Activated naive CD4-positive, alpha-beta T cell treated with anti-CD3 and anti-CD28 coated beads, Interleukin-2, amount 50 U/mL, for 72 hours (primary cell): Measurements from ENCODE around the gene KYNU. TPM values are rescaled to one million over a fixed set of nuclear protein-coding genes. Genes with fewer than 3 reads are reported as not detected.
"Not testable (repeated sequence)": the region's sequence is repeated elsewhere in the genome, so short reads cannot be mapped to it uniquely, and the experiment has no call there.

Experiments
- ATAC-seq, 2 donors: fragments of 150-1000 bp; cut with Tn5 transposase; 2 replicates each; pipeline ENCODE4 v1.10.0; 2021; ENCODE audit warnings: mild to moderate bottlenecking in 2 of 2, moderate library complexity in 2 of 2
- DNase-seq, 2 donors: peaks; one replicate each; pipeline ENCODE4 v3.0.0; 2021 to 2022; ENCODE audit warnings: low spot score in 2 of 2
- H3K27ac Mint-ChIP-seq, 2 donors: one replicate each; pipeline ENCODE4 v1.8.0; 2022; ENCODE audit warnings: mild to moderate bottlenecking in 2 of 2, mixed read lengths in 2 of 2
- H3K36me3 Mint-ChIP-seq, 2 donors: one replicate each; pipeline ENCODE4 v1.8.0; 2022; ENCODE audit warnings: mixed read lengths in 2 of 2
- H3K9me3 Mint-ChIP-seq, 2 donors: one replicate each; pipeline ENCODE4 v1.8.0; 2022; ENCODE audit warnings: mixed read lengths in 2 of 2
- total RNA-seq, 2 donors: library from RNA; stranded (reverse); gene quantifications; one replicate each; pipeline ENCODE4 v1.2.3, GENCODE V29; 2022

KYNU gene
- total RNA-seq, 2 donors from 2014 or later, result not detected

DNA sequence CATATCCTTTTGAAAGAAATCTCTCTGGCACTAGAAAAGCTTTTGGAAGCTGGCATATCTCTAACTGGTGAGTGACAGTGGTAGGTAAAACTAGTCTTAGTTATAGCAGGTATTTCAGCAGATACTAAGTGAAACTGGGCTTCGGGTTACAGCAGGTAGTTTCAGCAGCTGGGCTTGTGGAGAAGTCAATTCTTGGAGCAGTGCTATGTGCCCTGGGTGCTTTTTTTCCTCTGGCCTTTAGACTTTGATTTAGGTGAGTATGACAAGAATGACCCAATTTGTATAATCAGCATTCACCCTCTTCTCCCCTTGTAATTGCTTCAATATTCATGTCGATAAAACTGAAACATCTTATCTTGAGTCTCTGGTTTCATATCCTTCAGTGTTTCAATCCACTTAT is 123.1 kb downstream of the KYNU start:
- H3K27ac Mint-ChIP-seq, result no peak overlapping the region
- no peak for ATAC-seq
- no peak for DNase-seq
- H3K36me3 Mint-ChIP-seq, result peaks cover 0 to under 1% of the 10 kb centered on the region in 2 donors
- peaks cover 0 to under 1% of the 10 kb centered on the region in 2 donors for H3K9me3 Mint-ChIP-seq

- Mint-ChIP-seq H3K27ac (no peak overlapping the region), H3K9me3 (peaks cover 0 to 4% of the 10 kb centered on the region in 2 donors), H3K36me3 (peaks cover 0 to 5% of the 10 kb centered on the region in 2 donors)
- no peak for ATAC-seq
- no peak for DNase-seq
Observed at GRCh38 chr2:143001501-143001900, 124.0 kb downstream of the KYNU start.

GRCh38 chr2:143015656-143016055 is 138.2 kb downstream of the KYNU start:
- Mint-ChIP-seq H3K27ac (no peak overlapping the region), H3K9me3 (no peaks in the 10 kb centered on the region), H3K36me3 (no peaks in the 10 kb centered on the region)
- ATAC-seq (no peak), DNase-seq (no peak)

DNA sequence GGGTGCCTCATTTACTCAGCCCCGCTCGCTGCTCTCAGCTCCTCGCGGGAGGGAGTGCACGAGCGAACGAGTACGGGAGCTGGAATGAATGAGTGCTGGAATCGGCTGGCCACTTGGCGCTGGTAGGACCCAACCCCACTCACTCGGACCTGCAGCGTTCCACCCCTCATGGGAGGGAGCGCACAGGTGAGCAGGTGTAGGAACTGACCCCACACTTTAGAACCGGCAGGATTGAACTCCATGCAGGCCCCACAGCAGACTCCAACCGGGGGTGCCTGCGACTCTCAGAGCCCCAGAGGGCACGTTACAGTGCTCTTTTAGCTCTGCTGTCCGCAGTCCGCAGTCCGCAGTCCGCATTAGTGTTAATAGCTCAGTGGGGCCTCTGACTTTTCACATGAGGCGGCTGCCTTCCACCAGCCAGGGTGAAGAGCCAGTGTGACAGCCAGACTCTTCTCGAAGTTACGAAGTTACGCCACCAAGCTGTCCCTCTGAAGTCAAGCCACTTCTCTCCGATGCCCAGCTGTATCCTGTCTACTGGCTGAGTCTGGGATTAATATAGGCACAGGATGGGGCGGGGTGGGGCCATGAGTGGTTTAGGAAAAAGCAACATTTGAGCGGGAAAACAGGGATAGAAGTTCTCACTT is 149.1 kb downstream of the KYNU start:
- DNase-seq (no peak), ATAC-seq (no peak)
- H3K36me3 Mint-ChIP-seq, result no peaks in the 10 kb centered on the region
- no peak overlapping the region for H3K27ac Mint-ChIP-seq
- no peaks in the 10 kb centered on the region for H3K9me3 Mint-ChIP-seq

DNA sequence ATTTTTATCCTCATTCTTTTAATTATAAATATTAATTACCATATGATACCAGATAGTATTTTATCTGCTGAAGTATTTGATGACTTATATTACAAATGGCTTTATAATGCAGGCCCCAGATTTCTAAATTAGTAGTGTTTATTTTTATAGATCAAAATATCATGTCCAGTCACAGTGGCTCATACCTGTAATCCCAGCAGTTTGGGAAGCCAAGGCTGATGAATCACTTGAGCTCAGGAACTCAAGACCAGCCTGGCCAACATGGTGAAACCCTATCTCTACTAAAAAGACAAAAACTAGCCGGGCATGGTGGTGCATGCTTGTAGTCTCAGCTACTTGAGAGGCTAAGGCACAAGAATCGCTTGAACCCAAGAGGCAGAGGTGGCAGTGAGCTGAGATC is 151.7 kb downstream of the KYNU start:
- Mint-ChIP-seq H3K36me3 (no peaks in the 10 kb centered on the region), H3K27ac (no peak overlapping the region), H3K9me3 (no peaks in the 10 kb centered on the region)
- DNase-seq, result no peak
- ATAC-seq, result no peak

DNA sequence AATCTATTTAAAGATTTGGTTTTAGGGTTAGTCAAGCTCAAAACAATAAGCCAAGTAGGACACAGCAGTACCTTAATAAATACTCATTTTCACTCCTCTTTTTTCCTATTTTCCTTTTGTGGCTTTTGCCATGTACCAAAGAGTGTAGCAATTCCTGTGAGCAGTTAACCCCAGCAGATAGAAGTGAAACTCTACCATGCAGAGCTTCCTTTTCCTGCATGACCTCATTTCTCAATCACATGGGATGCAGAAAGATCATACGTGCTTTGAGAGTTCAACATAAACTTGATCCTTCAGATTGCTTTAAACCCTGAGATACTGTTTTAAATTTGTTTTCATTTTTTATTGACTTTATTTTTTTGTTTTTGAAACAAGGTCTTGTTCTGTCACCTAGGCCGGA is 152.7 kb downstream of the KYNU start:
- Mint-ChIP-seq H3K36me3 (no peaks in the 10 kb centered on the region), H3K27ac (no peak overlapping the region), H3K9me3 (no peaks in the 10 kb centered on the region)
- DNase-seq (no peak), ATAC-seq (no peak)

DNA sequence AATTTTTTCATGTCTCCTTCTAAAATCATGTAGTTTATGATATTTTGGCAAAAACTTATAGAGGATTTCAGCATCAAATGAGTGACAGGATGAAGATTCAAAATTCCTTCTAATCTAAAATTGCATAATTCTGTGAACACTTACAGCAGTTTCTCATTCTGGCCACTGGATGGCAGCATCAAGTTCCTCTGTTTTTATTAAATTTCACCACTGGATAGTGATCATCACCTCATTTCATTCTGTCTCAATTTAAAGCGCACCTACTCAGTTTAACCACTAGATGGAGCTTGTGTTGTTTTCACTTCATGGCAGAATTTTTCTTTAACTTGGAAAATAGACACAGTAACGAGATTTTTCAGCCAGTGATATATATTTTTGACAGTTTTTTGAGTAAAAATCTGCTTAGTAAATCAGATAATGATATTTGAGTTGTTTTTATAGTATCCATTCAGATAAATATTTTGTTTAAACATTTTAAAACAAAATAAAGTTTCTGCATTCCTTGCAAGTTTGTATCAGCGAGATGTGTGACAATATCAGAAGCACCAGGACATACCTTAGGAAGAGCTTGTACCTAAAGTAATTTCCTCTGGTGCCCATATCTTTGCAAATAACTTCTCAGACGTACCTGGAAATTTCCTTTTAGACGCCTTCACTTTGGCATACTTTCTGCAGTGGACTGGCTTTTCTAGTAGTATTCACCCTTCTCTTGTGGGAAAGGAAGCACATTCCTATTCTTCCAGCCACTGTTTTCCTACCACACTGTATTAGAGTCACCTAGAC is 157.0 kb downstream of the KYNU start:
- DNase-seq, result peak in 1 of 2 donors; percentile 38
- ATAC-seq, result peak; percentile 77 to 80
- Mint-ChIP-seq H3K9me3 (no peaks in the 10 kb centered on the region), H3K27ac (no peak overlapping the region), H3K36me3 (no peaks in the 10 kb centered on the region)

- DNase-seq, result no peak
- H3K9me3 Mint-ChIP-seq, result peaks cover 3 to 4% of the 10 kb centered on the region in 2 donors
- no peak for ATAC-seq
Observed at GRCh38 chr2:143051465-143051864, 174.0 kb downstream of the KYNU start.

DNA sequence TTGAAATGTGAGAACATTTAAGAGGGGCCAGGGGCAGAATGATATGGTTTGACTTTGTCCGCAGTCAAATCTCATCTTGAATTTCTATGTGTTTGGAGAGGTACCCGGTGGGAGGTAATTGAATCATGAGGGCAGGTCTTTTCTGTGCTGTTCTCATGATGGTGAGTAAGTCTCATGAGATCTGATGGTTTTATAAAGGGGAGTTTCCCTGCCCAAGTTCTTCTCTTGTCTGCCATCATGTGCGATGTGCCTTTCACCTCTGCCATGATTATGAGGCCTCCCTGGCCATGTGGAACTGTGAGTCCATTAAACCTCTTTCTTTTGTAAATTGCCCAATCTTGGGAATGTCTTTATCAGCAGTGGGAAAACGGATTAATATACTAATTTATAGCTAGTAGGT is 176.0 kb downstream of the KYNU start:
- not testable (repeated sequence) for DNase-seq, ATAC-seq, H3K27ac Mint-ChIP-seq
- H3K36me3 Mint-ChIP-seq, result peaks cover 0 to 14% of the 10 kb centered on the region in 2 donors
- H3K9me3 Mint-ChIP-seq, result peaks cover 3 to 11% of the 10 kb centered on the region in 2 donors

More at GRCh38 chr2:143051465-143051864, 174.0 kb downstream of the KYNU start:
- H3K27ac Mint-ChIP-seq, result no peak overlapping the region
- peaks cover 0 to 8% of the 10 kb centered on the region in 2 donors for H3K36me3 Mint-ChIP-seq

DNA sequence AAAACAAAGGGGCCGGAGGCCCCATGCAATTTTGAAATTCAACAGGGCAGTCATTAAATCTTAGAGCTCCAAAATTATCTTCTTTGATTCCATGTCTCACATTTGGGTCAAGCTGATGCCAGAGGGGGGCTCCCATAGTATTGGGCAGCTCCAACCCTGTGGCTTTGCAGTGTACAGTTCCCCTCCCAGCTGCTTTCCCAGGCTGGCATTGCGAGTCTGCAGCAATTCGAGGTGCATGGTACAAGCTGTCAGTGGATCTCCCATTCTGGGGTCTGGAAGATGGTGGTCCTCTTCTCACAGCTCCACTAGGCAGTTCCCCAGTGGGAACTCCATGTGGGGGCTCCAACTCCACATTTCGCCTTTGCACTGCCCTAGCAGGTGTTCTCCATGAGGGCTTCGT is 179.1 kb downstream of the KYNU start:
- Mint-ChIP-seq H3K9me3 (peaks cover 3 to 11% of the 10 kb centered on the region in 2 donors), H3K36me3 (peaks cover 0 to 14% of the 10 kb centered on the region in 2 donors)

DNA sequence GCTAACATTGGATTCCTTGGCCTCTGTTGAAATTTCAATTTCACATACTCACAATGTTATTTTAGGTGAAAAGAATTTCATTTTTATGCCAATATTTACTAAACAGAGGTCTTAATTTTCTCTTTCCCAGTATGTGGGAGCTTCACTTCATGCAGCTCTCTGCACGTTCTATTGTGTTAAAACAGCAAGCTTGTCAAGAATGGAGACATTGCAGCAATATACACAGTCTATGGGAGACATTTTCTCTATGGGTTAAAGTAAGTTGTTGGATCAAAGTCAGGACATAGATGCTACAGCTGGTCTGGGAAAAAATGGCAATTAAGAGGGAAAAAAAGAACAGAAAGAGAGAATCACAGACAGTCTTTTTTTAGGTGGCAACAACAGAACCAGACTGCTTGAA is 181.4 kb downstream of the KYNU start:
- peaks cover 0 to 14% of the 10 kb centered on the region in 2 donors for H3K36me3 Mint-ChIP-seq
- ATAC-seq (no peak), DNase-seq (no peak)
- H3K27ac Mint-ChIP-seq, result no peak overlapping the region
- peaks cover 3 to 11% of the 10 kb centered on the region in 2 donors for H3K9me3 Mint-ChIP-seq

More for the DNA sequence above, 179.1 kb downstream of the KYNU start:
- H3K27ac Mint-ChIP-seq, result no peak overlapping the region
- ATAC-seq (no peak), DNase-seq (no peak)

- H3K36me3 Mint-ChIP-seq, result peaks cover 0 to 7% of the 10 kb centered on the region in 2 donors
- no peak for ATAC-seq
- no peak overlapping the region for H3K27ac Mint-ChIP-seq
- peaks cover 16% of the 10 kb centered on the region in 2 donors for H3K9me3 Mint-ChIP-seq
- DNase-seq, result no peak
Observed at GRCh38 chr2:143063612-143064200, 186.2 kb downstream of the KYNU start.

DNA sequence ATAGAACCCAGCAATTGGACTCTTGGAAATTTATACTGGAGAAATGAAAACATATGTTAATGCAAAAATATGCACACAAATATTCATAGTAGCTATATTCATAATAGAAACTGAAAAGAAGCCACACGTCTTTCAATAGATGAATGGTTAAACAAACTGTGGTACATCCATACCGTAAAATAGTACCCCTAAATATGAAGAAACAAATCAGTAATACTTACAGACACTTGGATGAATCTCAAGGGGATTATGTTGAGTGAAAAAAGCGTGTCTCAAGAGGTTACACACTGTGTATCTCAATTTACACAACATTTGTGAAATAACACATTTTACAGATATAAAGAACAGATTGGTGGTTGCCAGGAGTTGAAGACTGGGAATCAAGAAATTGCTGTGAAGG is 190.6 kb downstream of the KYNU start:
- ATAC-seq (no peak), DNase-seq (no peak)
- H3K27ac Mint-ChIP-seq, result no peak overlapping the region
- H3K9me3 Mint-ChIP-seq, result peaks cover 16% of the 10 kb centered on the region in 2 donors
- H3K36me3 Mint-ChIP-seq, result peaks cover 0 to 7% of the 10 kb centered on the region in 2 donors

DNA sequence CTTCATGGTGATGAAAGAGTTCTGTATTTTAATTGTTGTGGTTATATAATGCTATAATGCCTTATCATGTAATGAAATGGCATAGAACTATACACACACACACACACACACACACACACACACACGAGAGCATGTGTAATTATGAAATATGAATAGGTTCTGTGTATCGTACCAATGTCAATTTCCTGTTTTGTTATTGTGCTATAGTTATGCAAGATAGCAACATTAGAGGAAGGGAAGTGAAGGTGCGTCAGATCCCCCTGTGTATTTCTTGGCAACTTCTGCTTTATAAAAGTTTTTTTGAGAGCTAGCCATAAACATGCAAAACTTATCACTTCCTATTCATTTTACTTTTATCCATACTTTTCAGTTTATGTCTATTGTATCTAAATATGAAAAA is 191.0 kb downstream of the KYNU start:
- Mint-ChIP-seq H3K9me3 (peaks cover 16% of the 10 kb centered on the region in 2 donors), H3K27ac (no peak overlapping the region), H3K36me3 (peaks cover 0 to 7% of the 10 kb centered on the region in 2 donors)
- DNase-seq (no peak), ATAC-seq (no peak)

GRCh38 chr2:143070704-143071103 is 193.2 kb downstream of the KYNU start:
- no peak overlapping the region for H3K27ac Mint-ChIP-seq
- ATAC-seq (no peak), DNase-seq (no peak)
- peaks cover 6 to 17% of the 10 kb centered on the region in 2 donors for H3K36me3 Mint-ChIP-seq
- peaks cover 15 to 20% of the 10 kb centered on the region in 2 donors for H3K9me3 Mint-ChIP-seq

DNA sequence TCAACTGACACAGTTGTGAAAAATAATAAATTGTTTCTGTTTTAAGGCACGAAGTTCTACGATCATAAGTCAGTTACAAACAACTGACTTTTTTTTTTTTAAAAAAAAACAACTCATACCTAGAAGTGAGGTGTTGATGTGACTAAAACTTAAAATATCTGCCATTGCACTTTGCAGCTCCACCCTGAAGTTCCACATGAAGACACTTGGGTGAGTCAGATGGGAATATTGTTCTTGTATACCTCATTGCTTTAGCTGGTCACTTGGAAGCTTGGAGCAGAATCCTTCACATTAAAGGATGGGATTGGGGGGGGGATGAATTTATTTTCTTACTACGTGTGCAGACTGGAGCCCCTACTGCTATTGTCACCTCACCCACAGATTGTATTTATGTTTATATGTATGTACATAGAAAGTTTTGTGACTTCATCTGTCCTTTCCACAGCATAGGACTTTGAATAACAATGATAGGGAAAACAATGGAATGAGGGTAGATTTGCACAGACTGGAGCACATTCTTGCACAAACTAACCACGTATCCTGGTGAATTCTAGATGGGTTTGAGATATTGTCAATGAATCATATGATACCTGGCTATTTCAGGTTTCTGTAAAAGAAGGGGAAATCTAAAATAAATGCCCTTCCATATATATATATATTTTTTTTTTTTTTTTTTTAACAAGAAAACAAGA is 193.9 kb downstream of the KYNU start:
- H3K27ac Mint-ChIP-seq, result no peak overlapping the region
- DNase-seq, result no peak
- ATAC-seq, result no peak
- peaks cover 10 to 15% of the 10 kb centered on the region in 2 donors for H3K9me3 Mint-ChIP-seq
- H3K36me3 Mint-ChIP-seq, result peaks cover 6 to 17% of the 10 kb centered on the region in 2 donors

DNA sequence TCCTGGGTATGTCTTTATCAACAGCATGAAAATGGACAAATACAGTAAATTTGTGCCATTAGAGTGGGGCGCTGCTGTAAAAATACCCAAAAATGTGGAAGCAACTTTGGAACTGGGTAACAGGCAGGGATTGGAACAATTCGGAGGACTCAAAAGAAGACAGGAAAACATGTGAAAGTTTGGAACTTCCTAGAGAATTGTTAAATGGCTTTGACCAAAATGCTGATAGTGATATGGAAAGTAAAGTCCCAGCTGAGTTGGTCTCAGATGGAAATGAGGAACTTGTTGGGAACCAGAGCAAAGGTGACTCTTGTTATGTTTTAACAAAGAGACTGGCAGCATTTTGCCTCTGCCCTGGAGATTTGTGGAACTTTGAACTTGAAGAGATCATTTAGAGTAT is 197.4 kb downstream of the KYNU start:
- not testable (repeated sequence) for DNase-seq, H3K27ac Mint-ChIP-seq, ATAC-seq
- H3K9me3 Mint-ChIP-seq, result peaks cover 7 to 15% of the 10 kb centered on the region in 2 donors
- peaks cover 6 to 17% of the 10 kb centered on the region in 2 donors for H3K36me3 Mint-ChIP-seq
